GM18511 (cell line): ENCODE measurements around the gene IKBKE.

Source experiments
- ATAC-seq: cut with Tn5 transposase; IDR thresholded peaks from one replicate; pipeline ENCODE4 v1.9.1; 2021; ENCODE audit warnings: mild to moderate bottlenecking, moderate library complexity; ENCODE audit not compliant: unreplicated experiment

IKBKE gene

DNA sequence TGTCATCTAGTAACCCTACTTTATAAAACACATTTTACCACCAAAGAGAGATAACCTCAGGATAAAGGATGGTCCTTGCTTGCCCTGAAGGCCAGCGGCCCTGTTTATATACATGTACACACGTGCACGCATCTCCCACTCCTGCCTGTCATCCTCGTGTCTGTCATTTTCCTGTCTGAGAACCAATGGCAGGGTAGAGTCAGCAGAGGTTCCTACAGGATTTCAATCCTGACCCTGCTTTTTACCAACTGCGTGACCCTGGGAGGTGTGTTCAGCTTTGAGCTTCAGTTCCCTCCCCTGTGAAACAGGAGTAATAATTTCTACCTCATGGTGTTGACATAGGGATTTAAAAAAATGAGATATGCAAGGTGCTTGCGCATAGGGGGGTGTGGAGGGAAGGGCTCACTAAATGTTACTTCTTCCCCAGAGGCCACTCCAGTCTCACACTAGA lies 24.8 kb downstream of the IKBKE start:
- ATAC-seq = no peak

- peak; percentile 26 for ATAC-seq
Measured at GRCh38 chr1:206495493-206496046, 25.3 kb downstream of the IKBKE start.

DNA sequence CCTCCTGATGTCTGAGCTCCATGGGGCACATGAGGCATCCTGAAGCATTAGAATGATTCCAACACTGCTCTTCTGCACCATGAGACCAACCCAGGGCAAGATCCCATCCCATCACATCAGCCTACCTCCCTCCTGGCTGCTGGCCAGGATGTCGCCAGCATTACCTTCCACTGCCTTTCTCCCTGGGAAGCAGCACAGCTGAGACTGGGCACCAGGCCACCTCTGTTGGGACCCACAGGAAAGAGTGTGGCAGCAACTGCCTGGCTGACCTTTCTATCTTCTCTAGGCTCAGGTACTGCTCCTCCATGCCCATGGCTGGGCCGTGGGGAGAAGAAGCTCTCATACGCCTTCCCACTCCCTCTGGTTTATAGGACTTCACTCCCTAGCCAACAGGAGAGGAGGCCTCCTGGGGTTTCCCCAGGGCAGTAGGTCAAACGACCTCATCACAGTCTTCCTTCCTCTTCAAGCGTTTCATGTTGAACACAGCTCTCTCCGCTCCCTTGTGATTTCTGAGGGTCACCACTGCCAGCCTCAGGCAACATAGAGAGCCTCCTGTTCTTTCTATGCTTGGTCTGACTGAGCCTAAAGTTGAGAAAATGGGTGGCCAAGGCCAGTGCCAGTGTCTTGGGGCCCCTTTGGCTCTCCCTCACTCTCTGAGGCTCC lies 26.0 kb downstream of the IKBKE start:
- ATAC-seq = peak; percentile 72

GRCh38 chr1:206497363-206497762 lies 27.1 kb downstream of the IKBKE start:
- no peak for ATAC-seq

- no peak for ATAC-seq
Measured at GRCh38 chr1:206497774-206498173, 27.5 kb downstream of the IKBKE start.

- no peak for ATAC-seq
Measured at GRCh38 chr1:206498685-206499084, 28.4 kb downstream of the IKBKE start.

DNA sequence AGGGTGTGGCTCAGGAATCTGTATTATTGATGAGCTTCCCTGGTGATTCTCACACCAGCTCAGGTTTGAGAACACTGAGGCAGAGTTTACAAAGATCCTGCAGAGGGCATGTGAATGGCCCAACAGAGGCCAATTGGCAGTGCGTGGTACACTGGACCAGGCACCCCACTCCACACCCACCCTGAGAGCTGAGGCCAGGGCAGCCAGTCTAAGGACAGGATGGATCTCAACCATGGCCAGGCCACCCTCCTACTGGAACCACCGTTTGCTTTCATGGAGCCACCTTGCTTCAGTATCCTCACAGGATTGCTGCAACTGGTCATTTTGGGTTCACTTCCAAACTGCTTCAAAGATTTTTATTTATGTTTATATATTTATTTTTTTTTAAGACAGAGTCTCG lies 29.8 kb downstream of the IKBKE start:
- no peak for ATAC-seq

- ATAC-seq = no peak
Measured at GRCh38 chr1:206501881-206502280, 31.6 kb downstream of the IKBKE start.

GRCh38 chr1:206502403-206502802 lies 32.1 kb downstream of the IKBKE start:
- no peak for ATAC-seq

DNA sequence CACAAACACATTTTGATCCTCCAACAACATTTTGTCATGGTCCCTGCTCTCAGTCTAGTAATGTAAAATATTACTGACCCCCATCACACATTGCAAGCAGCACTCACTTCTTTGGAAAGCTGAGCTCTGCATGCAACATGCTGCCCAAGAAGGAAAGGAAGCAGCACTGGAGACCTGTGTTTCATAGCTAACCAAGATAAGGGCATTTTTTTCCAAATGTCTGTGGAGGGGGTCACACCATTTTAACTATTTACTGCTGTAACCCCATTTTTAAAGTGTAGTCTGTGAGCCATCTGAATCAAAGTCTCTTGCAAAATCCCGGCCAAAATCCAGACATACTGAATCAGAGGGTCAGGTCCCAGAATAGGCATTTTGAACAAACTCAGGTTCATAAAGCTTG lies 32.5 kb downstream of the IKBKE start:
- ATAC-seq = no peak

GRCh38 chr1:206503591-206504362 lies 33.5 kb downstream of the IKBKE start:
- peak; percentile 69 for ATAC-seq

- ATAC-seq = no peak
Measured at GRCh38 chr1:206504363-206504713, 34.1 kb downstream of the IKBKE start.

DNA sequence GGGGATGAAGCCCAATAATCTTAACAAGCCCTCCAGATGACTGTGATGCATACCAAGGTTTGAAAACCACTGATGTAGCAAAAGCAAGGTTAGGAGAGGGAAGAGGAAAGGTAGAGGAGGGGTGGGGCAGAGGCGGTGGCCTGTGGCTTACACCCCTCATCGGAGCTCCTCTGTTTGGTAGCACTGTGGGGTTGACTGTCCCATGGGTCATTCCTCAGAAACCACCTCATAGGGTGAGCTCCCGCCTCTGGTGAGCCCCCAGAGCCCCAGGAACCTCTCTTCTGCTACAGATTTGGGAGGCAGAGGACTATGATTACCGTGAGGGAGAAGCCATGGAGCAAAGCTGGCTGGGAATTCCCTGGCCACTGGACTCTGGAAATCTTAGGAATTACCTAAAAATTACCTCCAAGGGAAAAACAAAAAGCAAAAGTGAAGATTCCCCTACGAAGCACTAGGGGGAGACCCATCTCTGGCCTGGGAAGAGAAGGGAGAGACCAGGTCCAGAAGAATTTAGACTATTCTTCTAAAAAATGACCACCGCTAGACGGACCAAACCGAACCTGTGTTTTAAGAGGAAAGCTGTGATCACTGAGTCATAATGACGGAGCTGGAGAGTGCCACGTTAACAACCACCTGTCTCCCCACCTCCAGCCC lies 35.6 kb downstream of the IKBKE start:
- ATAC-seq = no peak

DNA sequence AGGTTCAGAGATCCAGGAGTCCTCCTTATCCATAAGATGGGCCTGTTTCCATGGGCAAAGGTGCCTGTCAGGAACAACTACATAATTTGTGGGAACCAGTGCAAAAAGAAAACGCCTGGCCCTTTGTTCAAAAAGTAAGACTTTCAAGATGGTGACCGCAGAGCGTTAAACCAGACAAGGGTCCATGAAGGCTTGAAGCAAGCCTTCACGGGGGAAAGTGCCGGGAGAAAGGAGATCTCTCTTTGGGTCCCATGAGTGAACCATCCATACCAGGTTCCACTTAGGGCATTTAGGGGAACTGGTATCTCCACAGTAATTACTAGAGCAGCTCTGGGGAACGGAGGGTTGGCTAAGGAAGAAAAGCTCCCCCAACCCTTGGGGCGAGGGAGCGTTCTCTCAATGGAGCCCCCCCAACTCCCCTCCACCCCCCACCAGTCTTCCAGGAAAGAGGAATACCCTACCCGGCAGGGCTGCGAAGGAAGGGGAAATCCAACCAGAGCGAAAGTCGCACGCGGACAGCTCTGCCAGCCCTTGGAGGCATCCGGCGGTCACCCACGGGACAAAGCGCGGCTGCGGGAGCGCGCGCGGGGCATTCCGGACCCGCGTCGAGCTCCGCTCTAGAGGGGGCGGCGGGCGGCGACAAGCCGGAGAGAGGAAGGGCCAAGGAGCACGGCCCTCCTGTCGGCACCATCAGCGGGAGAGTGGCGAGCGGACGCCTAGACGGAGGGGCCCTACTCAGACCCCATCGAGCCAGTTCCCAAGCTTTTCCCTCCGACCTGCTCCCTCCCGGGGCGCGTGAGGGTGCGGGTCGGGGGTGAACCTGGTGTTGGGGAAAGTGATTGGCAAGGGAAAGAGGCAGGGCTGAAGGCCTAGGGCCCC lies 36.4 kb downstream of the IKBKE start:
- ATAC-seq = peak; percentile 29

DNA sequence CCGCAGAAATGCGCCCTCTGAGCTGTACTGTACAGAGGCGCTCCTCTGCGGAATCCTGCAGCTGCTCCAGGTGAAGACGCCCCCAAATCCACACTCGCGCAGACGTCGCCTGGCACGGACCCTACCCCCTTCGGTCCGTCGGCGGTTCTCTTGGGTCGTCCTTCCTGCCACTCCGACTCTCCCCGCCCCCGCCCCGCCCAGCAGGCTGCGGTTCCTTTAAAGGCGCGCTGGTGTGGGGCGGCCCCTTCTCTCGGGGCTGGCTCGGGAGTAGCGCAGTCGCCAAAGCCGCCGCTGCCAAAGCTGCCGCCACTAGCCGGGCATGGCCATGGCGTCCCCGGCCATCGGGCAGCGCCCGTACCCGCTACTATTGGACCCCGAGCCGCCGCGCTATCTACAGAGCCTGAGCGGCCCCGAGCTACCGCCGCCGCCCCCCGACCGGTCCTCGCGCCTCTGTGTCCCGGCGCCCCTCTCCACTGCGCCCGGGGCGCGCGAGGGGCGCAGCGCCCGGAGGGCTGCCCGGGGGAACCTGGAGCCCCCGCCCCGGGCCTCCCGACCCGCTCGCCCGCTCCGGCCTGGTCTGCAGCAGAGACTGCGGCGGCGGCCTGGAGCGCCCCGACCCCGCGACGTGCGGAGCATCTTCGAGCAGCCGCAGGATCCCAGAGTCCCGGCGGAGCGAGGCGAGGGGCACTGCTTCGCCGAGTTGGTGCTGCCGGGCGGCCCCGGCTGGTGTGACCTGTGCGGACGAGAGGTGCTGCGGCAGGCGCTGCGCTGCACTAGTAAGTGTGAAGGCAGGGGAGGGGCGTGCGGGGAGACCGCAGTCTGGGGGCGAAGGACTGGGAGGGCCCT lies 37.2 kb downstream of the IKBKE start, which contains the start of gene RASSF5:
TSS of gene RASSF5 (plus strand) at position 248 of the 846 bp plus-strand sequence. CDS start at position 320, 72 bp downstream.
- peak; percentile 67 for ATAC-seq

GRCh38 chr1:206508130-206508889 lies 38.0 kb downstream of the IKBKE start:
- no peak for ATAC-seq

GRCh38 chr1:206508956-206509355 lies 38.7 kb downstream of the IKBKE start:
- no peak for ATAC-seq

DNA sequence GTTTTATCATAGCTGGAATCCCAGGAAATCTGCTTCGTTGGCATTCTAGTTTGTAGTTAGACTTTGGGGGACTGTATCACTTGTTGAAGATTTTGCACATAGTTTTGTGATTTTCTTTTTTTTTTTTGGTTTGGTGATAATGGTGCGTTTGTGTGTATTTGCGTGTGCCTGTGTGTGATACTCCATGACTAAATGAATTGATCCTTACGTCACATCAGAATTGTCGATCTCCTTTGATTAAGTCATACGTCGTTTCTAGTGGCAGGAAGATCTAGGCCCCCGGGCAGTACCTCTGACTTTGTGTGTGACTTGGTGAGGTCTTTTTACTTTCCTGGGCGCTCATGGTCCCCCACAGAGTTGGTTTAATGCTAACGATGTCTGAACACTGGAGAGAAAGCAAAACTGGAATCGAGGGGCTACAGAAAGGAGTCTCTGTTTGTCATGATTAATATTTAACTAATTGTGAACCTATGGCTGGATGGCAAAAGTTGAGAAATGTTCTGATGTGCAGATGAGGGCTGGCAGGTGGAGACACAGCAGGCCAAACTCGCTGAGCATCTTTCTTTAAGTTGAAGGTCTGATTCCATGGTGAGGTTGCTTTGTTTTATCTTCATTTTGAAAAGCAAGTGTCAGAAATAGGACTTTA lies 39.5 kb downstream of the IKBKE start:
- ATAC-seq = no peak
